Measurements from ENCODE around the gene STMN3. TPM values are rescaled to one million over a fixed set of nuclear protein-coding genes. Genes with fewer than 3 reads are reported as not detected.

Gene STMN3
- 4.9 and 6.1 TPM in 2 replicates for total RNA-seq

GRCh38 chr20:63653041-63653973 is at the start of gene STMN3:
Gene STMN3, minus strand, starts transcription at chr20:63653424. Its CDS starts 79 bp downstream, at chr20:63653345.
- Mint-ChIP-seq H3K9me3 (no peaks in the 10 kb centered on the region), H3K27me3 (peaks cover 6% of the 10 kb centered on the region), H3K36me3 (ENCODE audit: low read depth) (peaks cover 4% of the 10 kb centered on the region), H3K4me3 (peak within 1 kb of the TSS; percentile 38), H3K4me1 (peaks cover 19% of the 10 kb centered on the region), H3K27ac (no peak within 1 kb of the TSS)
- no peak for TF ChIP-seq CTCF (IDR thresholded peaks at IDR 0.05)
- peak; percentile 55 for ATAC-seq (ENCODE audit: low read depth)
- ChIA-PET POLR2A (interaction anchor here (2.0 kb wide), 1 partner anchor 26 kb away, joined by 7 read pairs; the partner anchor contains the start of gene GMEB2), CTCF (no interaction called here)
- intact Hi-C loops (cut with micrococcal nuclease) = loop anchor here (10.0 kb wide), 1 partner anchor 81 kb away; the partner anchor contains the start of genes LIME1 and SLC2A4RG
- DNase-seq = peak; percentile 62

GRCh38 chr20:63702036-63702665 is 48.9 kb upstream of the STMN3 start:
- intact Hi-C loops (cut with micrococcal nuclease) = no loop called here
- ChIA-PET CTCF (no interaction called here), POLR2A (interaction anchor here (0.5 to 0.7 kb wide), 3 partner anchors 25 to 254 kb away, joined by 3 read pairs; partner anchors contain the start of gene UCKL1)
- Mint-ChIP-seq H3K4me1 (peaks cover 26% of the 10 kb centered on the region), H3K27me3 (no peaks in the 10 kb centered on the region), H3K4me3 (no peak overlapping the region), H3K27ac (no peak overlapping the region), H3K36me3 (ENCODE audit: low read depth) (peaks cover 33% of the 10 kb centered on the region), H3K9me3 (no peaks in the 10 kb centered on the region)
- DNase-seq = no peak
- TF ChIP-seq CTCF (IDR thresholded peaks at IDR 0.05) = no peak
- no peak for ATAC-seq (ENCODE audit: low read depth)

- no peak for TF ChIP-seq CTCF (IDR thresholded peaks at IDR 0.05)
- intact Hi-C loops (cut with micrococcal nuclease) = no loop called here
- DNase-seq = no peak
- no peak overlapping the region for H3K4me3 Mint-ChIP-seq
- ChIA-PET CTCF (no interaction called here), POLR2A (interaction anchor here (0.5 to 0.6 kb wide), 2 partner anchors 26 to 180 kb away, joined by 3 read pairs; no protein-coding TSS in a partner anchor)
- H3K9me3 Mint-ChIP-seq = no peaks in the 10 kb centered on the region
- H3K4me1 Mint-ChIP-seq = peaks cover 24% of the 10 kb centered on the region
- no peak overlapping the region for H3K27ac Mint-ChIP-seq
- H3K36me3 Mint-ChIP-seq (ENCODE audit: low read depth) = peaks cover 29% of the 10 kb centered on the region
- no peaks in the 10 kb centered on the region for H3K27me3 Mint-ChIP-seq
- ATAC-seq (ENCODE audit: low read depth) = no peak
Measured at GRCh38 chr20:63701329-63702035, 48.3 kb upstream of the STMN3 start.

- no peak overlapping the region for H3K4me3 Mint-ChIP-seq
- peaks cover 25% of the 10 kb centered on the region for H3K36me3 Mint-ChIP-seq (ENCODE audit: low read depth)
- ATAC-seq (ENCODE audit: low read depth) = no peak
- H3K9me3 Mint-ChIP-seq = no peaks in the 10 kb centered on the region
- peaks cover 26% of the 10 kb centered on the region for H3K4me1 Mint-ChIP-seq
- ChIA-PET POLR2A (no interaction called here), CTCF (no interaction called here)
- no peaks in the 10 kb centered on the region for H3K27me3 Mint-ChIP-seq
- H3K27ac Mint-ChIP-seq = no peak overlapping the region
- no peak for DNase-seq
- intact Hi-C loops (cut with micrococcal nuclease) = no loop called here
- no peak for TF ChIP-seq CTCF (IDR thresholded peaks at IDR 0.05)
Measured at GRCh38 chr20:63701051-63701328, 47.8 kb upstream of the STMN3 start.

Data from activated B cell treated with CpG ODN at 0.5 μM for 24 hours (primary cell).